Calu3 (cell line): Measurements from ENCODE around the gene HNRNPK. TPM values are rescaled to one million over a fixed set of nuclear protein-coding genes. Genes with fewer than 3 reads are reported as not detected.

ENCODE experiments used
- BruUV-seq: library from RNA; stranded (reverse); fragments of 400-500 nt; replicated peaks from 2 replicates; lab custom pipeline; 2021; lab: Mats Ljungman, UMichigan
- CTCF ChIA-PET: fragments of 300-600 bp; sonication (Branson Sonifier 250); formaldehyde crosslinking; loops from one replicate; lab custom pipeline; 2022; ENCODE audit warnings: antibody characterized with exemption; lab: Charles Lee
- DNase-seq: peaks from one replicate; pipeline ENCODE4 v3.0.0; 2022
- H3K27ac Mint-ChIP-seq: one replicate; pipeline ENCODE4 v1.8.0; 2022; ENCODE audit warnings: mixed read lengths; ENCODE audit not compliant: unreplicated experiment
- H3K27me3 Mint-ChIP-seq: one replicate; pipeline ENCODE4 v1.8.0; 2022; ENCODE audit warnings: mixed read lengths; ENCODE audit not compliant: unreplicated experiment
- H3K36me3 Mint-ChIP-seq: one replicate; pipeline ENCODE4 v1.8.0; 2022; ENCODE audit warnings: mild to moderate bottlenecking, moderate library complexity, mixed read lengths; ENCODE audit not compliant: insufficient read depth, unreplicated experiment
- H3K4me1 Mint-ChIP-seq: one replicate; pipeline ENCODE4 v1.8.0; 2022; ENCODE audit warnings: mild to moderate bottlenecking, low read depth, mixed read lengths; ENCODE audit not compliant: unreplicated experiment
- H3K4me3 Mint-ChIP-seq: one replicate; pipeline ENCODE4 v1.8.0; 2022; ENCODE audit warnings: mild to moderate bottlenecking, low read depth, moderate library complexity, mixed read lengths; ENCODE audit not compliant: unreplicated experiment
- H3K9me3 Mint-ChIP-seq: one replicate; pipeline ENCODE4 v1.8.0; 2022; ENCODE audit warnings: low read depth, mixed read lengths; ENCODE audit not compliant: unreplicated experiment
- intact Hi-C: fragments of 100-400 bp; cut with micrococcal nuclease; formaldehyde crosslinking; loops from one replicate; pipeline ENCODE4 v1.10.0; 2022; ENCODE audit not compliant: unreplicated experiment
- total RNA-seq: library from RNA; stranded (reverse); gene quantifications from 2 replicates; pipeline ENCODE4 v1.2.3, GENCODE V29; 2022
- TF ChIP-seq, protein P1 (sequence below): fragments of 200-600 bp; IDR thresholded peaks from one replicate; pipeline ENCODE4 v1.8.0; 2022; ENCODE audit warnings: antibody characterized with exemption; ENCODE audit not compliant: unreplicated experiment

The HNRNPK gene
- total RNA-seq, 1 experiment from 2014 or later = 543 TPM

DNA sequence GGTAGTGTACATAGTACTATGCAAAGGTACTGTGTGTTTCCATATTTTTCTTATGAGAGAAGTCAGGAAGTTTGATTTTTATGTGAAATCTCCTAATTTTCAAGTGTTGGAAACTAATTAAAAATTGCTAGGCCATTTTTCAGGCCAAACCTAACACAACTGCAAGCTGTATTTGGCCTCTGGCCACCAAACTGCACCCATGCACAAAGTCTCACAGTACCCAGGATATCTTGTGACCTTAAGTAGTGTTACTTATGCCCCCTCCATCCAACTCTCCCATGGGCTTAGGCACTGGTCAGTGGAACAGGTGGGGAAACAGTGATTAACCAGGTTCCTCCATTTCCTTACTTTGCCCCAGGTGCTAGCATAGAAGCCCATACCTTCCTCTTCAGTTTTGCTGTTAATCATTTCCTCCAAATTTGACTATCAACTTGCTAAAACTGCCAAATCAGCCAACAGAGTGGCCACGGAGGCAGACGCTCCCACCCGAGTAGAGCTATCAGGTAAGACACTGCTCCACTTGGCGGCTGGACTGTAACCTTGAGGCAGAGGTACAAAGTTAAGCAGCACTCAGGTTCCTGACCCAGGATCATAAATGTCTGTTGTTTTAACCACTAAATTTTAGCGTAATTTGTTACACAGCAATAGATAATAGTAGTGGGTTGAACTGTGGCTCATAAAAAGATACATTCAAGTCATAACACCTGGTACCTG lies 39.3 kb downstream of the HNRNPK start:
- TF ChIP-seq, protein P1, sequence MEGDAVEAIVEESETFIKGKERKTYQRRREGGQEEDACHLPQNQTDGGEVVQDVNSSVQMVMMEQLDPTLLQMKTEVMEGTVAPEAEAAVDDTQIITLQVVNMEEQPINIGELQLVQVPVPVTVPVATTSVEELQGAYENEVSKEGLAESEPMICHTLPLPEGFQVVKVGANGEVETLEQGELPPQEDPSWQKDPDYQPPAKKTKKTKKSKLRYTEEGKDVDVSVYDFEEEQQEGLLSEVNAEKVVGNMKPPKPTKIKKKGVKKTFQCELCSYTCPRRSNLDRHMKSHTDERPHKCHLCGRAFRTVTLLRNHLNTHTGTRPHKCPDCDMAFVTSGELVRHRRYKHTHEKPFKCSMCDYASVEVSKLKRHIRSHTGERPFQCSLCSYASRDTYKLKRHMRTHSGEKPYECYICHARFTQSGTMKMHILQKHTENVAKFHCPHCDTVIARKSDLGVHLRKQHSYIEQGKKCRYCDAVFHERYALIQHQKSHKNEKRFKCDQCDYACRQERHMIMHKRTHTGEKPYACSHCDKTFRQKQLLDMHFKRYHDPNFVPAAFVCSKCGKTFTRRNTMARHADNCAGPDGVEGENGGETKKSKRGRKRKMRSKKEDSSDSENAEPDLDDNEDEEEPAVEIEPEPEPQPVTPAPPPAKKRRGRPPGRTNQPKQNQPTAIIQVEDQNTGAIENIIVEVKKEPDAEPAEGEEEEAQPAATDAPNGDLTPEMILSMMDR = no peak
- BruUV-seq = no TSS peak
- H3K4me3 Mint-ChIP-seq = no peak overlapping the region
- no peak overlapping the region for H3K27ac Mint-ChIP-seq
- no peaks in the 10 kb centered on the region for H3K27me3 Mint-ChIP-seq
- no peak for DNase-seq
- CTCF ChIA-PET = no interaction called here
- peaks cover 2% of the 10 kb centered on the region for H3K4me1 Mint-ChIP-seq
- H3K9me3 Mint-ChIP-seq = no peaks in the 10 kb centered on the region
- H3K36me3 Mint-ChIP-seq = no peaks in the 10 kb centered on the region
- intact Hi-C loops = no loop called here

DNA sequence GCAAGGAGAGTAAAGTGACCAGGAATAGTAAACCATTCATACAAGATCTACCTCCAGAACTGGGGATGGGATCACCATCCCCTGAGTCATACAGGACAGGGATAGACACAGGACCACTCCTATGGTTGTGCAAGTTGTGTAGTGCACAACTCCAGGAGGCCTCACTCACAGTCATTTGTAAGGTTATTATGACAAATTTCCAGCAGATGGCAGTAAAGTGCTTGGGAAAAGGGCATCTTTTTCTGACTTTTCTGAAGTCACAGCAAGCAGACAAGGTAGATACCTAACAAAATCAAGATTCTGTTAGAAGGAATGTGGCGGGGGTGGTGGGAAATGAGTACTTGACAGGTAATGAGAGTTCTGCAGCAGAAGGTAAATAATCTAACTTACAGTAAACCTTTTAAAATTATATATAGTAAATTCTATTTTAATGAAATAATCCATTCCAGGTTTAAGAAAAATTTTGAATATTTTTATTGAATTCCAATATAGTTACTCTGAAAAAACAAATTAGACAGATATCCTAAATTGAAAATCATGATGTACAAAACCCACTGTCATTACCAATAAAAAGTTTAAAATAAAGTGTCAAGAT lies 42.1 kb downstream of the HNRNPK start:
- H3K9me3 Mint-ChIP-seq = no peaks in the 10 kb centered on the region
- TF ChIP-seq, protein P1 = no peak
- no peak overlapping the region for H3K27ac Mint-ChIP-seq
- intact Hi-C loops = loop anchor here (1.0 kb wide), 2 partner anchors 235 to 323 kb away; no protein-coding TSS in a partner anchor
- no peaks in the 10 kb centered on the region for H3K27me3 Mint-ChIP-seq
- CTCF ChIA-PET = interaction anchor here (1.6 kb wide), 1 partner anchor 323 kb away, joined by 5 read pairs; no protein-coding TSS in a partner anchor
- no TSS peak for BruUV-seq
- H3K4me3 Mint-ChIP-seq = no peak overlapping the region
- H3K36me3 Mint-ChIP-seq = no peaks in the 10 kb centered on the region
- H3K4me1 Mint-ChIP-seq = peaks cover 19% of the 10 kb centered on the region
- DNase-seq = peak; percentile 28

DNA sequence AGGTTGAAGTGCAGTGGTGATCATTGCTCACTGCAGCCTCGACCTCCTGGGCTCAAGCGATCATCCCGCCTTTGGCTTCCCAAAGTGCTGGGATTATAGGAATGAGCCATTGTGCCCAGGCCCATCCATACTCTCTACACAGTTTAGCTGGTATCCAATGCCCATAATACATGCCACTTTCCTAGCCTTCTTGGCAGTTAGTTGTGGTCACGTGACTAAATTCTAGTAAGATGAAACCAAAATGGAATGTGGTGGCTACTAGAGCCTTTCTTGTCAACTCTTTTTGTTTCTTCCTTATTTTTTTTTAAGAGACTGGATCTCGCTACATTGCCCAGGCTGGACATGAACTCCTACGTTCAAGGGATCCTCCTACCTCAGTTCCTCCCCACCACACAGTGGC lies 43.5 kb downstream of the HNRNPK start:
- TF ChIP-seq, protein P1 = no peak
- Mint-ChIP-seq H3K27ac (no peak overlapping the region), H3K36me3 (no peaks in the 10 kb centered on the region), H3K4me1 (peaks cover 25% of the 10 kb centered on the region), H3K27me3 (no peaks in the 10 kb centered on the region), H3K4me3 (no peak overlapping the region), H3K9me3 (no peaks in the 10 kb centered on the region)
- no TSS peak for BruUV-seq
- CTCF ChIA-PET = interaction anchor here (1.6 kb wide), 1 partner anchor 325 kb away, joined by 5 read pairs; no protein-coding TSS in a partner anchor
- intact Hi-C loops = no loop called here
- no peak for DNase-seq

DNA sequence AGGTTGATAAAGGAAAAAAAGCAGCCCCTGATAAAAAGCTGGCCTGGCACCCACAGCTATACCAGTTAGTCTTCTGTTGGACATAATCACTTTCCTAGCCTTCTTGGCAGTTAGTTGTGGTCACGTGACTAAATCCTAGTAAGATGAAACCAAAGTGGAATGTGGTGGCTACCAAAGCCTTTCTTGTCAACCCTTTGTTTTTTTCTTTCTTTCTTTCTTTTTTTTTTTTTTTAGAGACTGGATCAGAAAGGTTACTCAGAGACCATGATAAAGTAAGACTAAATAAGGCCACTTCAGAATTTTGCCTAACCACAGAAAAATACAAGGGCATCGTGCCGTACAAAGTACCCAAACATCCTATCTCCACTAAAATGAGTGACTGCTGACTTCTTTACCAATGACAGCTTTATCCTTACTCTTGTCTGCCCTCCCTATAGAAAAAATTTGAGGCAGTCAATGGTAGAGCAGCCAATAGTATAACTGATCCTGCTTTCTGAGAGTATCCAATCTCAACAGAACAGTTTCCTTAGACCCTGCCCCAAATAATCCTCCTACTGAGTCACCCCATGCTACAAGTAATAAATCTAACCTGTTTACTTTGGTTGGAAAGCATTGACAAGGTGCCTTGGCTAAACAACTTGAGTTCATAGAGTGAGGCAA lies 44.6 kb downstream of the HNRNPK start:
- CTCF ChIA-PET = interaction anchor here (0.7 to 0.9 kb wide), 4 partner anchors 17 to 548 kb away, joined by 3 to 8 read pairs (median 4); no protein-coding TSS in a partner anchor
- Mint-ChIP-seq H3K4me1 (peaks cover 33% of the 10 kb centered on the region), H3K9me3 (no peaks in the 10 kb centered on the region), H3K27me3 (no peaks in the 10 kb centered on the region), H3K27ac (no peak overlapping the region), H3K4me3 (no peak overlapping the region), H3K36me3 (no peaks in the 10 kb centered on the region)
- intact Hi-C loops = no loop called here
- TF ChIP-seq, protein P1 = no peak
- peak; percentile 17 for DNase-seq
- BruUV-seq = no TSS peak
